NCI-H2171 (cell line): ENCODE measurements around the gene TGFBR2.

Source experiments
- DNase-seq: peaks from one replicate; lab custom pipeline; 2025; lab: John Stamatoyannopoulos, UW

Gene TGFBR2

DNA sequence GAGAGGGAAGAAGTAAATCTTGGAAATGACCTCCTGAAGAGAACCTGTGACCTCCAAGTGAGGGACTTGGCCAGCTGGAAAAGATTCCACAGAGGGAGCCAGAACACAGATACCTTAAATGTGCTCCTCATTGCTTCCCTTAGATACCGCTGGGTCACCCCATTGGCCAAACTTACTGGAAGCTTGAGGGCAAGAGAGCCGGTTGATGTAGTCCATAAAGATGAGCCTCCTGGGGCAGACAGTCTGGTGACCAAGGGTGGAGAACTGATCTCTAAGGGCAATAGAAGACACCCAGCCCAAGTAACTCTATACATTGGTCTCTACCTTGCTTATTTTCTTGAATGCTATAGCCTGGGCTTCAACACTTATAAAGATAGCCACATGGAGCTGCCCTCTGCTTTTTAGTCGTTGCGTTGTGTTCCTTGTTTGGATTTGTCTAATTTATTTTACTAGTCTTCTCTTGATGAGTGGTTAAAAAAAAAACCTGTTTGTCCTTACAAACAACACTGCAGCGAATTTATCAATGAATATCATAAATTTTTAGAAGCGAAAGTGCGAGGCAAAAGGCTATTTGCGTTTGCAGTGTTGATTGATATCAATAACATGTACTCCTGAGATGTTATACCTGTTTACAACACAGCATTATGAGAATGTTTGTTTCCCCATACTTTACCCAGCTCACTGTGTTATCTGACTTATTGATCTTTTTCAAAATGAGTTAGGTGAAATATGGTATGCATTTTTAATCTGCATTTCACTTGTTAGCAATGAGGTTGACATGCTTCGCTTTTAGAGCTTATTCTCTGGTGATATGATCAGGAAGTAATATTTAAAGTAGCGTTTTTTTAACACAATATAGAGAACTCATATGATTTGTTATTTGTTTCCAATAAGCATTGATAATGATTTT, 31.2 kb downstream of the TGFBR2 start:
- DNase-seq: no peak

DNA sequence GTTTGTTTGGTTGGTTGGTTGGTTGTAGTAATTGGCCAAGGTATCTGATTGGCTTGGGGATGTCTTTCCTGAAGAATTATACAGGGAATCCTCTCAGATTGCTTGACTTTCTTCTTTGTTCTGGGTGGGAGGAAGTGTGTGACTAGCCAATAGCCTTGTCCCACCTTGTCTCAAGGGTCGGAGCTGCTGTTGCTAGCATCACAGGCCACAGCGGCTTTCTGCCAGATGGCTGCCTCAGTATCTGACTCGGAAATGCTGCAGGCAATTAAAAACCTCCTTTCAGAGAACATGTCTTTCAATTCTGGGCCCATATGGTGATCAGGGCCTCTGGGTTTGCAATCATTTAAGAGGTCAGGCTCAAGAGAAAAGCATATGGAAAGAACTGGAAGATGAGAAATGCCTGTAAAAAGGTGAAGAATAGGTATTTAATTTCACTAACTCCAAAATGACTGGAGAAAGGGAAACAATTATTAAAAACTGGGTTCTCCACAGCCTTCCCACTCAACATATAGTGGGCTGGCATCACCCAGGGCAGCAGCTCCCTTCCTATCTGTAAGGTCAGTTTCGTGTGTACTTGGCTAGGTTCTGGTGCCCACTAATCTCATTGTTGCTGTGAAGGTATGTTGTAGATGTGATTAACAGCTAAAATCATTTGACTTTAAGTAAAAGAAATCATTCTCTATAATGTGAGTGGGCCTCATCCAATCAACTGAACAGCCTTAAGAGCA, 32.4 kb downstream of the TGFBR2 start:
- DNase-seq: peak; percentile 30

DNA sequence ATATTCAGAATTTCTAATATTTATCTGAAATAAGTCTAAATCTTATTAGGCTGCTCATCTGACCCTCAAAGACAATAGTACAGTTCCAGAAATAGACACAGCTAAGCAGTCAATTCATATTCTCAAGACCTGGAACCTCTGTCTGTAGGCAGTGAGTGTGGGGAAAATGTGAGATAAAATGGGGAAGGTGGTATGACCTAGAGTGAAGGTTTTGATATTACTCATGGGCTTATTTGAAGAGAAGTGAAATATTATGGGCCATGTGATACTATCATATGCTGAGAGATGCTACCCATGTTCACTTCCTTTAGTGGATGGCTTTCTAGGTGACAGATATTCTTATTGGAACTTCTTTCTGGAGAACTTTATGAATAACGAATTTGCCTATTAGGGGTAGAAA, 33.5 kb downstream of the TGFBR2 start:
- DNase-seq: no peak

DNA sequence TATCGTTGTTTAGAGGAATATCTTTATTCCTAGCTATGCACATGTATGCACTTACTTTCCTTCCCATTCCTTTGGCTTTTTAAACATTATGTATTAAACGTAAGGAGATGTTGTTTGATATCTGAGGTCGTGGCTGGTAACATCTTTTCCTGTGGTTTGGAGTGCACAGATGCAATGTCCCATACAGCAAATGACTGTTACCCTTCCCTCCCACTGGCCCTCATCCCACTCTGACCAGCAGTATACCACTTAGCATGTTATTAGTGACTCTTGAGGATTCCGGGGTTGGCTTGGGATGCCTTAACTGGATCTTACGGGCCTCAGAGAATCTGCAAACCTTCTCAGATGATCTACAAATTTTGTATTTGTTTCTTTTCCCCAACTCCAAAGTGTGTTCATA, 34.5 kb downstream of the TGFBR2 start:
- DNase-seq: no peak

DNA sequence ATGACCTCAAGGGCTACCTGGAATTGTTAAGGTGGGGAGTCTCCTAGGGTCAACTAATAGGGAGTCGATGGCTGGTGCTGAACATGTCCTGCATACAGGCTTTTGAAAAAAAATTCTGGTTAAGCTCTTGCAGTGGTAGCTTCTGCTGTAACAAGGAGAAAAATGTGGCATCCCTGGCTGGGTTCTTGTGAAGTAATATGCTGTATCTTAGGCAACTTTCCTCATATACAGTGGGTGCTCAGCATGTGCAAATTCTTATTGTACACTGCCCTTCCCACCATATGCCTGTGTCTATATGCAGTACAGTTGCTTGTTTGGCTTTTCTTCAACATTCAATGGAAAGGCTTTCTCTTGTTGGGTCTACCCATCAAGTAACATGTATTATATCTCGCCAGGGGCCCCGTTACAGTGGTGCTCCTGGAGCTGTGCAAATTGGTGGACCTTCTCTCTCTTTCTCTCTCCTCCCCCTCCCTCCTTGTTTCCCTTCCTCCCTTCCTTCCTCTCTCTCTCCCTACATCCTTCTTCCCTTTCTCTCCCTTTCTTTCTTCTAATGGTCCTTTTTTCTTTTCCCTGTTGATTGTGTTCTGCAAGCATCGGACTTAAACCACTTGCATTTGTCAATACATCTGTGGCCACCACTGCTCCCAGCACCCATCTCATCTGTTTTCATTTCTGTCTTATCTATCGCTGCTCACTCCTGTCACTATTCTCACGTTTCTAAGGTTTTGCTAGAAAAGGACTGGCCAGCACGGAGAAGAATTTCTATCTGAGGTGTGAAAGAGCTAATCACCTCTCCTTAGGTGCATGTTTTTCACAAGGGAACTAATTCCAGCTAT, 35.2 kb downstream of the TGFBR2 start:
- no peak for DNase-seq

DNA sequence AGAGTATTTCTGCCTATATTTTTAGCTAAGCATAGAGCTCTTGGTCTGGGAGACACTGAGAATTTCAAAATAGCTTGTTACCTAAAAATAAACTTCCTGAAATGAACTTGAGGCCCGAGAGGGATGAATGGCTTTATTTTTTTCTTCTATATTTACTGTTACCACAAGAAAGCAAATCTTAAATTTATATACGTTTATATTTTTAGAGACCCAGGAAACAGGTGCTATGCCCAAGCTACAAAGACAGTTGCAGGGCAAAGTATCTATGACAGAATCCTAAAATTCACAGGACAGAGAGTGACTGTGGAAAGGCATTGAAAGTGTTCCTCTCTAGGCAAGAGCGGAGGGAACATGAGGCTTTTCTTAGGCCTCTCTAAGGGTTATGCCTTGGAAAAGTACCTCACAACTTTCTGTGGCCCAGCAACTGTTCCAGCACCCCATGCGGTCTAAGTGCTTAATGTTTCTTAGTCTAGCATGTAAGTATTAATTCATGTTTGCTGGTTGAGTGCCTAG, 36.5 kb downstream of the TGFBR2 start:
- no peak for DNase-seq

DNA sequence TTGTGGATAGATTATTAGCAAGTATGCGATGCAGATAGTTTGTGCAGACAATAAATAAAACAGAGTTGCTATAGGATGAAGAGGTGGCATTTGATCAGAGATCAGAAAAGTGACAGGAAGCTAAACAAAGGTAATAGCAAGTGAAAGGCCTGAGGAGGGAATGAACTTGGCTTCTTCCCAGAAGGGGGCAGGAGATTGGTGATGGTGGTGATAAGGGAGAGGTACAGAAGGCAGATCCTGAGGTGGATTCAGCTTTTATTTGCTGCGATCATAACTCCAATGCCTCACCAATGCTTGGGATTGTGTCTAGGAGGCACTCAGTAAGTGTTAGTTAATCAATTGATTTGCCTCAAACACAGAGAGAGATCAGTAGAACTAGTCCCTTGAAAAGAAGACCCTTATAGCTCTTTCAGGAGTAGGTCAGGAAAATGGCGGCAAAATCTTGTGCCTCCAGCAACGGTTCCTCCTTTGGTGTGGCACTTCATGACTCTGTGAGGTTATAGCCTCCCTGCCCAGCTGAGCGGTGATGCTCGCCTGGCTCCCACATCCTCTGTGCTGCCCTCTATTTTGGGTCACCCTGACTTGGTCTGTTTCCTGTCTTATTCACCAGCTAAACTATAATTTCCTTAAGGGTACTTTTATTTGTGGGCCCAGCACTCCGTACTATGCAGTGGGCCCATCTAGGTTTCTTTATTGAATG, 37.5 kb downstream of the TGFBR2 start:
- no peak for DNase-seq

DNA sequence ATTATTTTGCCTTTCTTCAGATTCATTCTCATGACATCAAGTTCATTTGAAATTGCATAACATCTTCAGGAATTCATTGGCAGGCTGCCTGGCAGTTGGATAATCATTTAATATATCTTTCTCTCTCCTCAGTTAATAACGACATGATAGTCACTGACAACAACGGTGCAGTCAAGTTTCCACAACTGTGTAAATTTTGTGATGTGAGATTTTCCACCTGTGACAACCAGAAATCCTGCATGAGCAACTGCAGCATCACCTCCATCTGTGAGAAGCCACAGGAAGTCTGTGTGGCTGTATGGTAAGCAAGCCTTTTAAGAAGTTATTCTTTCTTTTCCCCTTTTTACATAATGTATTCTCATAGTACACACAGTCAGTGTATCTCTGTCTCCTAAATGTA, 38.2 kb downstream of the TGFBR2 start:
- no peak for DNase-seq

DNA sequence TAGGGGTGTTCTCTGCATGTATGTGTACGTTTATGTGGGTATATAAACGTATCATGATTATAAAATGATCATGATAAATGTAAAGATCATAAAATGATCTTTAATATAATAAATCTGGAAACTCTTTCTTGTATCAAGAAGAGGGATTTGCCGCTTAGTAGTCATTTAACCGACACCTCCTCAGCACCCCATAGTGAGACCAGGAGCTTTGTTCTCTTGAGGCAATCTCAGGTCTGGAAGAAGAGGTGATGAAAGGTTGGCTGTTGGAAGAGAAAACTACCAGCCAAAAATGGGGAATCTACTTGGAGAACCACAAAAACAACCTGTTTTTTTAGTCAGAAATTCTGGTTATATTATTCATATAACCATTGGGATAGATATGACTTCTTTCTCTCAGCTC, 38.7 kb downstream of the TGFBR2 start:
- no peak for DNase-seq

DNA sequence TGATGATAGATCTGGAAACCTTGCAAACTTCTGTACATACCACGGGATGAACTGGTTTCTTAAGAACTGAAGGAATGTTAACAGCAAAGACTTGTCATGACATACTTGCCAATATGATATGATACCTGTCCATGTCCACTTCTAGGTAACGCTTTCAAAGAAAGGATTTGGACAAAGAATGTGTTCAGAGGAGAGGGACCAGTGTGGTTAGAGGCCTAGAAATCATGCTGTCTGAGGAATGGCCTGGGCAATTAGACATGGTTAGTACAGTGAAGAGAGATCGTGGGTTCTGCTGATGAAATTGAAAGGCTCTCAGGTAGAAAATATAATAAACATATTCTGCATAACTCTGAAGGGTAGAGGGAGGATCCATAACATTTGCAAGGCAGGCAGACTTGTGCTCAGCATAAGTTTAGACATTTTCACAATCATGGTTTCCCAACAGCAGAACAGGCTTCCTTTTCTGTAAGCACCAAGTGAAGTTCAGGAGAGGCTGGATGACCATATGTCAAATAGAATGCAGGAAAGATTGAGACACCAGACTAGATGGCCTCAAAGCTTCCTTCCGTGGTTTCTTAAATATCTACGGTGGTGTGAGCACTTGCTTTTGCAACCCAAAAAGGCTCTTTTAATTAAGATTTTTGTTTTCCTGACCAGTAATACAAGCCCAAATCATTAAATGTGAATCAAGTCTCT, 39.9 kb downstream of the TGFBR2 start:
- no peak for DNase-seq

DNA sequence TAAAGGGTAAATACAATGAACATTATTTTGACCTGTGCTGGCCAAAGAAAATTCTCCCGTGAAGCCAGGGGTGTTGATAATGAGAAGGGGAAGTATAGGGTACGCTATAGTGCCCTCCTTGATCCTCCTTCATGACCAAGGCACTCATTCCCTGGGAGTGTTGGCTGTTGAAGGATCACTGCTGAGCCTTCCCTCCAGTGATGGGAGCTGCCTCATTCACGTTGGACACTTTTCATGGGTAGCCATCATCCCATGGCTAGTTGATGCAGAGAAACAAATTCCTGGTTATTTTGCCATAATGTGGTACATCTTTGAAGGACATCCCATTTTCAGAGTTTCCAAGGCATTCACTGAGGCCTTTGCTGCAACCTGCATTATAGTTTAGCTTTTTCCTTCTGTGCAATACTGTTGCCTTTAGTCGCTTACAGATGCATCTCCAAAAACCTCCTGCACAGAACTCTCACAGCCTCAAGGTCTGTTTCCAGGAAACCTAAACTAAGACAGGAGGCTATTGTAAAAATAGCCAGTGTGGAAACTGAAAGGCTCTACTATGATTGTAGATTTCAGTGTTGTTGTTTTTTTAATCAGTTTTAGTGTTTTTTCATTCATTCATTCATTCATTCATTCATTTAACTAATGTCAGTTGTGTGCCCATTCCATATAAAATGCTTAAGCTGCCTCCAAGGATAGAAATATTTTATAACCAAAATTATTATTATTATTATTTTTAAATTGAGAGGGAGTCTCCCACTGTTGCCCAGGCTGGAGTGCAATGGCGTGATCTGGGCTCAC, 40.8 kb downstream of the TGFBR2 start:
- DNase-seq: no peak

DNA sequence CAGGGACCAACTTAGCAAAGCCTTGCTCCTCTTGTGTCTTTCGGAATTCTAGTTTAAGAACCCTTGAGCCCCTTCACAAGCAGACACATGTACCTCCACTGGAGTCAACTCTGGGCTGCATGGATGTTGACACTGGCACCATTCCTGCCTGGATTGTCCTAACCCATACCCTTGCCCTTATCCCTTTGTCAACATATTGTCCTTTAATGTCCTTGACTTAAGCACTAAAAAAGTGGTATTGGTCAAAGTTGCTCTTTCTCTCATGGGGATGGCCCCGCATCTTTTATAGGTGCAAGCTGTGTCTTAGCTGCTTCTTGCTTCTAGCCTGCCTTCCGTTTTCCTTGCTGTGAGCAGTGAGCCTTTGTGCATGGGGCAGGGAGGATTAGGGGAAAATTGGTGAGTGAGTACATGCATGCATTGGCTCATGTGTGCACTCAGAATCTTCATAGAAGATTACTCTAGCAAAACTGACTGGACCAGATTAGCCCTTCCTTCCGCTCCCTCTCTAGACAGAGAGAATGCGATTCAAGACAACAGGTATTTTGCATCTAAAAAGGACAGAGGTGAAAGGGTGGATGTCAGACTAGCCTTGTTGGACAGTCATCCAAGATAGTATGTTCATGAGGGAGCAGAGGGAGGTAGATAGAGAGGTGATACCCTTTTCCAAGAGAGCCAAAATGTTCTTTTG, 42.4 kb downstream of the TGFBR2 start:
- no peak for DNase-seq

DNA sequence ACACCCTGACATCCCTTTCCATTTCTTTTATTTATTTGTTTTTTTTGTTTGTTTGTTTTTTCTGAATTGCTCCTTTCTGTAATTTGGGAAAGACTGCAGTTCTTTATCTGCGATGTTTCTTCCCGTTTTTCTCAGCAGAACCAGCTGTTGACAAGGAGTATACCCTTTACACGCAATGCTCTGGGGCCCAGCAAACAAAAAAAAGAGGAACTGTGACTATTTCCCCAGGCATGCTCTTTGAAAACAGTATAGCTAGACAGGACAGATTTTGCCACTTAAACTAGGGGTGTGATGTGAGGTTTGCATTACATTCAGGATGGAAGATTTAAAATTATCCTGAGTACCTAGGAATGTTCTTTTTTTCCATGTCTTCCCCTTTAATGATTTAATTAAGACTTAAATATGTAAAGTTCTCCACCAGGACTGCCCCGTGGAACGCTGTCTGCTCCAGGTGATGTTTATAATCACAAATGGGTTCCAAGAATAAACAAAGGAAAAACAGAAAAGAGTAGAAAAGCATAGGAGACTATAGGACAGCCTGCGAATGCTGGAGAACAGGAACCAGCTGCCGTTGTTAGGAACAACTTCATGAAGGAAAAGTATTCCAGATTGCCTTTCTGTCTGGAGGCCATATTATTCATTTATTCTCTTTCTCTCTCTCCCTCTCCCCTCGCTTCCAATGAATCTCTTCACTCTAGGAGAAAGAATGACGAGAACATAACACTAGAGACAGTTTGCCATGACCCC, 43.3 kb downstream of the TGFBR2 start:
- DNase-seq: no peak

DNA sequence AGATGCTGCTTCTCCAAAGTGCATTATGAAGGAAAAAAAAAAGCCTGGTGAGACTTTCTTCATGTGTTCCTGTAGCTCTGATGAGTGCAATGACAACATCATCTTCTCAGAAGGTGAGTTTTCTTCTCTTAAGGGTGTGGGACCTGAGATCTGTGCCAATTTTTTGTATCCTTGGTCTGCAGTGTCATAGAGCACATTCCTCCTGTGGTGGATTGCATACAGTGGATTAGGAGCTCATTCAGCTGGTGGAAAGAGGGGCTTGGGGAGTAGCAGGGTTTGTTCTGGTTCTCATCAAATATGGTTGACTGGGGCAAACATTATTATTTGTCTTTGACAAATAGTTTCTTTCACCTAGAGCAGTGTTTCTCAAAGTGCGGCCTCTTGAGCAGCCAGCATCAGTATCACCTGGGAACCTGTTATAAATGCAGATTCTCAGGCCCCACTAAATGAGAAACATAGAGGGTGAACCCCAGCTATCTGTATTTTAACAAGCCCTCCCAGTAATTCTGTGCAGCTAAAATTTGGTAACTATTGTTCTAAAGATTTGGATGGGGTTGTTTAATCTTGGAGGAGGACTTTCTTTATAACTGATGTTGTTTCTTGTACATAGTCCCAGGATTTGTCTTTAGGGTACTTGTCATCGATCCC, 44.1 kb downstream of the TGFBR2 start:
- no peak for DNase-seq

DNA sequence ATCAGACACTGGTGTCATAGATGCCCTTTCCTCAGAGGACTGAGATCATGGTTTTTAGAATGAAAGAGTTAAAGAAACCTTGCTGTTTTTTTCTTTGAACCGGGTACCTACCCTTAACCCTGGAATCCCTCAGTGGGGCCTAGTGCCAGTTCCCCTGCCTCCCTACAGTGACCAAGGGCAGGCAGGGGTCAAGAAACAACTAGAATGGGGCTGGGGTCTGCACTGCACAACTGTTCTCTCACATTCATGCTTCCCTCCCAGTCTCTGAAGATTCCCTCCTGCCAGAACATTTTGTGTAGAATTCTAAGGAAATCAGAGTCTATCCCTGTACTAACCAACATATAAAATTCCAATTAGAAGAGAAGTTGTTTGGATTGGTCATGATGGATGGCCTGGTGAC, 47.9 kb downstream of the TGFBR2 start:
- DNase-seq: no peak

DNA sequence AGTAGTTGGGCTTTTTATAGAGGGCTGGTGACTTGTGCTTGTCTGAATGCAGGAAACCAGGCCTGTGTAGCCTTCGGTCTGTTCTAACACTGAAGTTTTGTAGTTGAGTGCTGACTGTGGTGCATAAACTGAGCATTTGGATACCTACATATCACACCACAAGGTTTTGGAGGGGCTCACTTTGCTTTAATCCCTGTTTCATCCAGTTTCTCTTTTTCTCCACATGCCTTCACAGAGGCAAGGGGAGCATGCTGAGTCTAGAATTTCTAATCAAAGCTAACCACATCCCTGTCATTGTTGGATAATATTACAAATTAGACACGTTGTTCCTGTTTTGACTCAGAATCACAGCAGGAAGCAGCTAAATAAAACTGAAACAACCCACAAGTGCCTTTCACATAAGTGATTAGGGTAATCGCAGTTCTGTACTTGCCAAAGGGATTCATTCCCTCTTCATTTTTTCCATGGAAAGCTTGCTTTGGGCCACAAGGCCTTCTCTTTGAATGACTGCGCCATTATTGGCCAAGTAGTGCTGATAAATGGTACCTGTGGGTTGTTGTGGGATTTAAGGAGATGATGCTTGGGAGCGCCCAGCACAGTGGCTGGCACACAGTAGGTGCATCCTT, 48.9 kb downstream of the TGFBR2 start:
- no peak for DNase-seq

DNA sequence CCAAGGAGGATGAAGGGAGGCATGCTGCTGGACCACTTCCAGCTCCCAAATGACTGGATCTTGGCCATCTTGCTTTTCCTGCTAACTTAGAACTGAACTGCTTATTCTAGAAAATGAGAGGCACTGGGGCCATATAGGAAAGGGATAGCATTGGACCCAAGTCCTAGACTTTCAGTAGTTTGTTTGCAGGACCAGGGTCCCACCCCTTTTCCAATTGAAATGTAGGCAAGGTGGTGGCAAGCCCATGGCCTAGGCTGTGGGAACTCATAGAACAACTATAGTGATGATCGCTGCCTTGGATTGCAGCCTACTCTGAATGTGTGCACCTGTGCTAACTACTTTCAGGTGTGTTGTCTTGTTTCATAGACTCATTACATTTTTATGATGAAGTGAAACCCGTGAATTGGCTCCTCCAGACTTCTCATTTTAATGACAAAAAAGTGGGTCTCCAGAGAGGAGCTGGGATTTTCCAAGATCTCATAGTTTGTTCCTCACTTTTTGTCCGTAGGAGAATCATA, 50.3 kb downstream of the TGFBR2 start:
- DNase-seq: no peak

DNA sequence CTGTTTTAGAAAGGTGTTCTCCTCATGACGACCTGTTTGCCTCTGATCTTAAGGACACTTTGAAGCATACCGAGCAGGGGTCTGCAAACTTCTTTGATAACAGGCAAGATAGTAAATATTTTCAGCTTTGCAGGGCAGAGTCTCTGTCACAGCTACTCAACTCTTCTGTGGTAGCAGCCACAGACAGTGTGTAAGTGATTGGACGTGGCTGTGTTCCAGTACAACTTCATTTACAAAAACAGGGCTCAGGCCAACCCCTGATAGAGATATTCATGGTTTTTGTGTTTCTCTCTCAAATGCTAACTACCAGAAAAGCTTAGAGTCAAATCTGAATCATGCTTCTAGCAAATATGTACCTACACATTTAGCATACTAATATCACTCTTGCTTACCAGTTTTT, 51.5 kb downstream of the TGFBR2 start:
- no peak for DNase-seq
